GM13977 (cell line): ENCODE data around the gene EIF3F.

ENCODE experiments used
- DNase-seq: peaks from one replicate; pipeline ENCODE4 v3.0.0; 2012; ENCODE audit warnings: low spot score
- in situ Hi-C: fragments of 300-500 bp; cut with MboI; formaldehyde crosslinking; loops from one replicate; pipeline ENCODE4 v1.12.0; 2022; ENCODE audit warnings: low sequenced_read_pairs, low pct_unique_long_range_greater_than_20kb, mixed read lengths, inconsistent platforms; ENCODE audit not compliant: unreplicated experiment
- TF ChIP-seq, protein P1 (sequence below): IDR thresholded peaks from 2 replicates; pipeline ENCODE4 v1.5.1; 2012; ENCODE audit warnings: mild to moderate bottlenecking, control low read depth; ENCODE audit not compliant: insufficient read depth; ENCODE audit errors: extremely low read depth, missing control alignments

The EIF3F gene

DNA sequence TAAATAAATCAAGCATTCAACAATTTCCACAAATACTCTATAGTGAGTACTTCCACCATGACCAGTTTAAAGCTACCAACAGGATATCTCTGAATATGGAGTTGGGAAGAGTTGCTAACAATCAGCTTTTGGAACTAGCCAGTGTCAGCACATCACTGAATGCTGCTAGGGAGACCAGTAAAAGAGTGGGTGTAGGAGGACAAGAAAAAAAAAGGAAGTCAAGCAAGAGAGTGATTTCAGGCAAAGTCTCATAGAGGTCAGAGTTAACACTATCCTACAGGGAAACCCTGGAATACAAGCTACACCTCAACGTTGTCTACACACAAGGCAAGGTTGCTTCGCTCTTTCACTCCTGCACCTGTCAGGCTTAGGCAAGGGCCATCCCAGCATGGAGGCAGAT is 24.2 kb downstream of the EIF3F start:
- DNase-seq = no peak
- in situ Hi-C loops = no loop called here
- TF ChIP-seq, protein P1, sequence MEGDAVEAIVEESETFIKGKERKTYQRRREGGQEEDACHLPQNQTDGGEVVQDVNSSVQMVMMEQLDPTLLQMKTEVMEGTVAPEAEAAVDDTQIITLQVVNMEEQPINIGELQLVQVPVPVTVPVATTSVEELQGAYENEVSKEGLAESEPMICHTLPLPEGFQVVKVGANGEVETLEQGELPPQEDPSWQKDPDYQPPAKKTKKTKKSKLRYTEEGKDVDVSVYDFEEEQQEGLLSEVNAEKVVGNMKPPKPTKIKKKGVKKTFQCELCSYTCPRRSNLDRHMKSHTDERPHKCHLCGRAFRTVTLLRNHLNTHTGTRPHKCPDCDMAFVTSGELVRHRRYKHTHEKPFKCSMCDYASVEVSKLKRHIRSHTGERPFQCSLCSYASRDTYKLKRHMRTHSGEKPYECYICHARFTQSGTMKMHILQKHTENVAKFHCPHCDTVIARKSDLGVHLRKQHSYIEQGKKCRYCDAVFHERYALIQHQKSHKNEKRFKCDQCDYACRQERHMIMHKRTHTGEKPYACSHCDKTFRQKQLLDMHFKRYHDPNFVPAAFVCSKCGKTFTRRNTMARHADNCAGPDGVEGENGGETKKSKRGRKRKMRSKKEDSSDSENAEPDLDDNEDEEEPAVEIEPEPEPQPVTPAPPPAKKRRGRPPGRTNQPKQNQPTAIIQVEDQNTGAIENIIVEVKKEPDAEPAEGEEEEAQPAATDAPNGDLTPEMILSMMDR = no peak

DNA sequence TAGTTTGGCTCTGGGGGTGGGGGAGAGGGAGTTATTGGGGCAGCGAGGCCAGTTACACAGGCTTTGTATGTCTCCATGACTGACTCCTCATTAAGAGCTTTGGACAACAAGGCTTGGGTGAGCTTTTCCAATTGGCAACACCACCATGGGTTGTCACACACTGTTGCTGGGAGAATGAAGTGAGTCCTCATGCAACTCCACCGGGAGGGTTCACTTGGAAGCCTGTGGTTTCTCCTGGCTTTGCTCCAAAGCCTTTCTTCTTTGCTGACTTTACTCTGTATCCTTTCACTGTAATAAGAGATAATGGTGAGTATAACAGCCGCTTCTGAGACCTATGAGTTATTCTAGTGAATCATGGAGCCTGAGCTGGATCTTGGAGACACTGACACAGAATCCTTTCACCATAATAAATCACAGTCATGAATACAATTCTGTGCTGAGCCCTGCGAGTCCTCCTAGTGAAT is 24.9 kb downstream of the EIF3F start:
- TF ChIP-seq, protein P1 = no peak
- DNase-seq = no peak
- in situ Hi-C loops = no loop called here

DNA sequence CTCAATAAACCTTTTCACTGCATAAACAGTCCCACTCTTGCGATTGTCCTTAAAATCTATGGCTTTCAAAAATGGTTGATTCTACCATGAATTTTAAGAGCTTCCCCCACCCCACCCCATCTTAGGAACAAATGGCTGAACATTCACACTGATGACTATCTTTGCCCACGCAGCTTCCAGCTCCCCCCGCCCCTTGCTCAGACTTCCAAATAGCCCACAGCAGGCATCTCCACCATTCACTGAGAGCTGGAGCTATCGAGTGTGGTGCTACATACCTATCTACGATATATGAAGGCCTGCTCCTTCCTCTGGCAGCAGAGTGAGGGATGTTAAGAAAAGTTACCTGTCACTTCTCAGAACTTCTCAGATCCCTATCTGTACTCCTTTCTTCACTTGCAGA is 26.7 kb downstream of the EIF3F start:
- TF ChIP-seq, protein P1 = no peak
- DNase-seq = no peak
- in situ Hi-C loops = no loop called here

DNA sequence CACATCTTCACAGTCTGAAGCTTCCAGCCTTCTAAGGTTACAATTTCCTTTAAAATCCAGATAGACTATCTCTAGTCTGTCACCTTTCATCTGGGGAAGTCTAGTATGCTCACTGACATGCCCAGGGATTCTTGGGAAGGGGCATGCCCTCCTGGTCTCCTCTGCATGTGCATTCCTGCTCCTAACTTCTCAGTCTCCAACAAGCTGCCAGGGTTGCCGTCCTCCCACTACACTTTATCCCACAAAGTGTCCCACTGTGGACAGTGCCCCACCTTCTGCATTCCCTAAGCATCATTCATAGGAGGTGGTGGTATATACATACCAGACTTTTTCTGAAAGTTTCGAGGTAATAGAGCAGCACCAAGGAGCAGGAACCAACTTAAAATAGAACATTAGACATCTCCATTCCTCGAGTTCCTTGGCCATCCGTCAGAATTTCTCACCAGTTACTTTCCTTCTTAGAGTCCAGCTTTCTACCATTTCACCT is 28.7 kb downstream of the EIF3F start:
- no peak for DNase-seq
- in situ Hi-C loops = no loop called here
- TF ChIP-seq, protein P1 = no peak

DNA sequence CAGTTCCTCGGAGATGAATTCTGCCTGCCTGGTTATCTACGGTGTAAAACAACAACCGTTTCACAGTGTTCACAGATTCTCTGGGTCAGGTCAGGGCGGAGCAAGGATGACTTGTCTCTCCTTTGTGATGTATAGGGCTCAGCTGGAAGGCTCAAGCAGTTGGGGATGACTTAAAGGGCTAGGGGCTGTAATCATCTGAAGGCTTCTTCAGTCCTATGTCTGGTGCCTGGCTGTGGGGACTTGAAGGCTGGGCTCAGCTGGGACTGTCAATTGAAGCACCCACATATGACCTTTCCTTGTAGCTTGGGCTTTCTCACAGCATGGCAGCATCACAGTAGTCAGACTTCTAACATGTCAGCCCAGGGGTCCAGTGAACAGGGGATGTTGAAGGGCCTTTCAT is 29.3 kb downstream of the EIF3F start:
- no peak for DNase-seq
- in situ Hi-C loops = no loop called here
- TF ChIP-seq, protein P1 = no peak

DNA sequence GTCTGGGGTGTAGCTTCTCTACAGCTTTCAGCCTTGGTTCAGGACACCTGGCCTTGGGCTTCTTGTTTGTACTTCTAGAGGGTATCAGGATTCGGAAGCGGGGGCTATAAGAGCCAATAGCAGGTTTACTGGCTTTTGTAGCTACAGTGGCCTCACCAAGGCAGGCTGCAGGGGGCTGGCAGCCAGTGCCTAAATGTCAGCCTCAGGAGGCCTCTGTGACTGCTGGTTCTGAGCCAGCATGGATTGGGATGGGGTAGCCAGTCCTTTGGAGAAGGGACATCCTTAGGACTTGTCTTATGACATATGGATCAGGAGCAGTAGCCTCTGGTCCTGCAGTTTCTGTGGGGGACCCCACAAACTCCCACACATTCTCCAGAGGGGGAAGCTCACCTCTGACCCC is 29.9 kb downstream of the EIF3F start:
- in situ Hi-C loops = no loop called here
- TF ChIP-seq, protein P1 = no peak
- DNase-seq = no peak

DNA sequence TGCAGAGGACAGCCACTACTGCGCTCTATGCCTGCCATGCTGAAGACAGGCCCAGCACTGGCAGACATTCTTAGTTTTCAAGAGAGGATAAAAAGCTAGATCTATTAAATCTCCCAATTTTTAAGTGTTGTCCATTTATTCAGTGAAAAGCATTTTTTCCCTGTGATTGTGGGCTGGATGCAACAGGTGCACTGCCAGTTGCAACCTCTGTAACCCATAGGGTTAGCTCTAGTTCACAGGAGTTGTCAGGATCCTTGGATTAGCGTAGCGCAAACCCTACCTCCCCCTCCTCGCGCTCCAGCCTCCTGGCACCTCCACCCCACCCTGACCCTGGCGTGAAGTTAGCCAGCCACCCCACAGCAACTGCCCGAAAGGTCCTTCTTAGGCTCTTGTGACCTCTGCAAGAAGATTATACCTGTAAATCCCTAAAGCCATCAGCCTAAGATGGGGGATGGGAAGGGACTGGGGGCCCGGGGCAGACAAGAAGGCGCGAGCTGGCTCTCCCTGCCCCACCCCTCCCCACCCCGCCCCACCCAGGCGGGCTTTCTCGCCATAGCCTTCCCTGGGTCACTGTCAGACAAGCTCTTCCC is 30.9 kb downstream of the EIF3F start:
- in situ Hi-C loops = no loop called here
- TF ChIP-seq, protein P1 = no peak
- no peak for DNase-seq
